Sigmoid colon (tissue), 7 donors: ENCODE results near the gene MMD. TPM values are rescaled to one million over a fixed set of nuclear protein-coding genes. Genes with fewer than 3 reads are reported as not detected.

ENCODE experiments used
- DNase-seq: peaks from one replicate; pipeline ENCODE4 v3.0.0-alpha.2; 2019
- H3K27ac ChIP-seq, 4 donors: fragments of 200-600 bp; sonication (generic); one replicate each; pipeline ENCODE4 v1.5.1; 2016 to 2019; ENCODE audit warnings: mild to moderate bottlenecking in 1 of 4
- H3K27me3 ChIP-seq, 3 donors: fragments of 200-600 bp; sonication (generic); one replicate each; pipeline ENCODE4 v1.5.1; 2019; ENCODE audit warnings: mild to moderate bottlenecking in 1 of 3
- H3K36me3 ChIP-seq, 4 donors: fragments of 200-600 bp; sonication (generic); one replicate each; pipeline ENCODE4 v1.5.1; 2016 to 2019
- H3K4me1 ChIP-seq, 4 donors: fragments of 200-600 bp; sonication (generic); one replicate each; pipeline ENCODE4 v1.5.1; 2017 to 2019
- H3K4me3 ChIP-seq, 4 donors: fragments of 200-600 bp; sonication (generic); one replicate each; pipeline ENCODE4 v1.5.1; 2017 to 2019; ENCODE audit warnings: mild to moderate bottlenecking in 2 of 4, moderate library complexity in 1 of 4
- H3K9me3 ChIP-seq, 4 donors: fragments of 200-600 bp in 3 of 4; sonication (generic) in 3 of 4; one replicate each; pipeline versions ENCODE4 v1.5.1 to v1.6.1; 2013 to 2019
- CTCF ChIP-seq, 4 experiments: fragments of 450-650 bp in 3 of 4; fragments of 200-600 bp in 1 of 4; IDR thresholded peaks; one replicate each; pipeline ENCODE4 v1.5.1; 2016 to 2019; ENCODE audit warnings: antibody characterized with exemption in 4 of 4, mild to moderate bottlenecking in 3 of 4, moderate library complexity in 2 of 4
- EP300 ChIP-seq, 4 donors: sonication (generic); formaldehyde crosslinking; IDR thresholded peaks; one replicate each; pipeline ENCODE4 v1.6.1; 2017; ENCODE audit warnings: antibody characterized with exemption in 4 of 4
- POLR2A ChIP-seq, 2 donors: fragments of 450-650 bp; IDR thresholded peaks; one replicate each; pipeline ENCODE4 v1.6.1; 2016; ENCODE audit warnings: antibody characterized with exemption in 2 of 2, mild to moderate bottlenecking in 2 of 2, moderate library complexity in 2 of 2
- POLR2AphosphoS5 ChIP-seq, 4 donors: sonication (generic); formaldehyde crosslinking; IDR thresholded peaks; one replicate each; pipeline ENCODE4 v1.6.1; 2017; ENCODE audit warnings: antibody characterized with exemption in 4 of 4
- WGBS, 2 donors: extraction: QIAGEN DNeasy Blood & Tissue Kit; methylation state at CpG; one replicate each; pipeline ENCODE4 v1.1.7; 2013; 5-methylcytosine and 5-hydroxymethylcytosine counted together
- intact Hi-C: fragments of 100-400 bp; cut with DNase I; formaldehyde crosslinking; loops from one replicate; pipeline ENCODE4 v1.15.1; 2023
- polyA plus RNA-seq, 3 donors: library from polyadenylated mRNA; stranded (reverse); fragments of 200-250 nt; gene quantifications; one replicate each; pipeline ENCODE4 v1.2.3, GENCODE V29; 2013
- total RNA-seq, 4 donors: library from RNA; depleted of rRNA; stranded (reverse); fragments of >200 nt; gene quantifications; one replicate each; pipeline ENCODE4 v1.1.0, GENCODE V29; 2016
- donor health status: healthy with polysubstance abuse.
- donor health status: Bipolar disorder and iron deficiency.
- donor health status: healthy.

MMD gene
- total and polyA plus RNA-seq, 7 donors = 12.0 to 51.3 (median 26.9) TPM

- DNase-seq = no peak
- 93 to 94% methylated on average over 6 of the region's 6 CpGs for WGBS, 2 donors
- intact Hi-C loops = no loop called here
Observed at GRCh38 chr17:55342800-55343585, 78.6 kb downstream of the MMD start.

More at GRCh38 chr17:55342800-55343585, 78.6 kb downstream of the MMD start:
- Histone ChIP-seq H3K36me3 (no peaks in the 10 kb centered on the region), H3K4me1 (no peaks in the 10 kb centered on the region), H3K27ac (no peak overlapping the region), H3K4me3 (no peak overlapping the region), H3K27me3 (no peaks in the 10 kb centered on the region), H3K9me3 (no peaks in the 10 kb centered on the region)
- TF ChIP-seq CTCF (IDR thresholded peaks at IDR 0.05) = no peak
- no peak for TF ChIP-seq EP300 (IDR thresholded peaks at IDR 0.05)
- TF ChIP-seq POLR2A (IDR thresholded peaks at IDR 0.05) = no peak
- no peak for TF ChIP-seq POLR2AphosphoS5 (IDR thresholded peaks at IDR 0.05)

Other genes starting within 250 kb of the MMD start
- gene HLF, start 156.9 kb downstream of the MMD start, total RNA-seq = 10 to 100 TPM; 41.7 to 54.0 (median 49.4) TPM
- gene HLF, start 156.9 kb downstream of the MMD start, polyA plus RNA-seq = 1 to 10 TPM in 2 of 3 donors, under 1 TPM in 1; 0.92 to 3.1 (median 3.0) TPM
- gene SMIM36, start 89.6 kb upstream of the MMD start, total RNA-seq = not detected
- gene SMIM36, start 89.6 kb upstream of the MMD start, polyA plus RNA-seq = not detected